LNCaP clone FGC (cell line): ENCODE measurements around the gene DKKL1.
A peak's percentile ranks its signal among the peaks of the same experiment; 100 is the strongest.

Experiments used
- DNase-seq: peaks from one replicate; pipeline ENCODE4 v3.0.0-alpha.2; 2011; ENCODE audit warnings: low read depth
- H3K4me3 ChIP-seq: 2 replicates; pipeline ENCODE4 v1.5.1; 2011; ENCODE audit warnings: mild to moderate bottlenecking, low read depth, low read length, control low read depth
- CTCF ChIP-seq: IDR thresholded peaks from 2 replicates; pipeline ENCODE4 v1.5.1; 2012; ENCODE audit warnings: mild to moderate bottlenecking; ENCODE audit not compliant: control insufficient read depth, insufficient read depth; ENCODE audit errors: extremely low read depth

The DKKL1 gene

GRCh38 chr19:49391581-49392399 lies 28.1 kb downstream of the DKKL1 start:
- no peak overlapping the region for H3K4me3 ChIP-seq
- DNase-seq = peak; percentile 14
- peak; percentile 97 for TF ChIP-seq CTCF

- no peak overlapping the region for H3K4me3 ChIP-seq
- no peak for DNase-seq
- TF ChIP-seq CTCF = no peak
Measured at GRCh38 chr19:49393881-49394280, 30.2 kb downstream of the DKKL1 start.

GRCh38 chr19:49395581-49396407 lies 32.1 kb downstream of the DKKL1 start:
- TF ChIP-seq CTCF = no peak
- no peak for DNase-seq
- no peak overlapping the region for H3K4me3 ChIP-seq

- no peak for DNase-seq
- no peak for TF ChIP-seq CTCF
- H3K4me3 ChIP-seq = no peak overlapping the region
Measured at GRCh38 chr19:49396738-49397505, 33.2 kb downstream of the DKKL1 start.

- DNase-seq = no peak
- no peak overlapping the region for H3K4me3 ChIP-seq
- no peak for TF ChIP-seq CTCF
Measured at GRCh38 chr19:49398001-49398615, 34.4 kb downstream of the DKKL1 start.

- no peak for TF ChIP-seq CTCF
- no peak for DNase-seq
- H3K4me3 ChIP-seq = no peak overlapping the region
Measured at GRCh38 chr19:49398931-49399330, 35.3 kb downstream of the DKKL1 start.
